IMR-90 (cell line): Measurements from ENCODE around the gene DDX60. TPM values are rescaled to one million over a fixed set of nuclear protein-coding genes. Genes with fewer than 3 reads are reported as not detected.

ENCODE experiments used
- ATAC-seq: fragments of 200-7000 bp; cut with Tn5 transposase; 2 replicates; pipeline ENCODE4 v1.9.1; 2020; ENCODE audit warnings: low read depth, mild to moderate bottlenecking, moderate library complexity
- BruUV-seq: library from RNA; stranded (reverse); fragments of 400-500 nt; replicated peaks from 2 replicates; lab custom pipeline; 2021; lab: Mats Ljungman, UMichigan
- CTCF ChIA-PET: fragments of 300-600 bp; formaldehyde crosslinking; extraction: SDS; loops from one replicate; lab custom pipeline; 2021; ENCODE audit warnings: antibody characterized with exemption; lab: Yijun Ruan, JAX
- POLR2A ChIA-PET: fragments of 300-600 bp; sonication (Branson Sonifier 250); formaldehyde crosslinking; loops from one replicate; lab custom pipeline; 2022; ENCODE audit warnings: antibody characterized with exemption; ENCODE audit not compliant: unreplicated experiment; lab: Charles Lee
- DNase-seq: peaks from one replicate; pipeline ENCODE4 v3.0.0; 2013
- H2AFZ ChIP-seq: replicated peaks from 2 replicates; pipeline ENCODE3; 2013; ENCODE audit warnings: low read length, mild to moderate bottlenecking; ENCODE audit not compliant: poor library complexity
- H2AK5ac ChIP-seq: 2 replicates; pipeline ENCODE4 v1.6.1; 2013; ENCODE audit warnings: low read depth, low read length, inconsistent platforms
- H2AK9ac ChIP-seq: replicated peaks from 2 replicates; pipeline ENCODE3; 2013; ENCODE audit warnings: mild to moderate bottlenecking, low read depth, low read length, moderate library complexity; ENCODE audit not compliant: poor library complexity
- H2BK120ac ChIP-seq: 2 replicates; pipeline ENCODE4 v1.6.1; 2013; ENCODE audit warnings: low read depth, low read length, inconsistent platforms
- H2BK15ac ChIP-seq: 3 replicates; pipeline ENCODE4 v1.6.1; 2013; ENCODE audit warnings: low read depth, low read length, inconsistent platforms
- H2BK20ac ChIP-seq: 2 replicates; pipeline ENCODE4 v1.6.1; 2013; ENCODE audit warnings: low read depth, mild to moderate bottlenecking, inconsistent platforms, low read length, moderate library complexity
- H2BK5ac ChIP-seq: 2 replicates; pipeline ENCODE4 v1.6.1; 2013; ENCODE audit warnings: mild to moderate bottlenecking, low read depth, low read length, inconsistent platforms; ENCODE audit not compliant: poor library complexity, severe bottlenecking
- H3K14ac ChIP-seq: replicated peaks from 2 replicates; pipeline ENCODE4 v1.6.1; 2013; ENCODE audit warnings: low read depth, low read length, inconsistent platforms
- H3K18ac ChIP-seq: 2 replicates; pipeline ENCODE4 v1.6.1; 2013; ENCODE audit warnings: low read depth, low read length, control low read depth
- H3K23ac ChIP-seq: 2 replicates; pipeline ENCODE4 v1.6.1; 2013; ENCODE audit warnings: low read depth, low read length, inconsistent platforms
- H3K27ac ChIP-seq: 2 replicates; pipeline ENCODE4 v1.5.1; 2013; ENCODE audit warnings: mild to moderate bottlenecking, control low read depth, low read length; ENCODE audit not compliant: insufficient read depth
- H3K27me3 ChIP-seq: 2 replicates; pipeline ENCODE4 v1.6.1; 2013; ENCODE audit warnings: low read length; ENCODE audit not compliant: control insufficient read depth, insufficient read depth
- H3K36me3 ChIP-seq: 2 replicates; pipeline ENCODE4 v1.6.1; 2013; ENCODE audit warnings: low read length, mixed read lengths; ENCODE audit not compliant: control insufficient read depth, insufficient read depth
- H3K4ac ChIP-seq: 2 replicates; pipeline ENCODE4 v1.6.1; 2013; ENCODE audit warnings: low read depth, low read length, inconsistent platforms
- H3K4me1 ChIP-seq: 2 replicates; pipeline ENCODE4 v1.6.1; 2013; ENCODE audit warnings: low read length, mixed read lengths; ENCODE audit not compliant: control insufficient read depth, insufficient read depth
- H3K4me2 ChIP-seq: 2 replicates; pipeline ENCODE4 v1.6.1; 2013; ENCODE audit warnings: low read depth, mild to moderate bottlenecking, control low read depth, low read length, moderate library complexity
- H3K4me3 ChIP-seq: 2 replicates; pipeline ENCODE4 v1.5.1; 2013; ENCODE audit warnings: low read depth, mild to moderate bottlenecking, control low read depth, low read length, moderate library complexity; ENCODE audit not compliant: insufficient read depth
- H3K56ac ChIP-seq: 2 replicates; pipeline ENCODE4 v1.6.1; 2013; ENCODE audit warnings: low read length, inconsistent platforms; ENCODE audit not compliant: insufficient read depth; ENCODE audit errors: extremely low read depth
- H3K79me1 ChIP-seq, 2 experiments: 2 replicates each; pipeline ENCODE4 v1.6.1; 2013; ENCODE audit warnings: low read length in 2 of 2, inconsistent platforms in 1 of 2, low read depth in 1 of 2
- H3K9ac ChIP-seq: 2 replicates; pipeline ENCODE4 v1.6.1; 2013; ENCODE audit warnings: low read depth, low read length, control low read depth
- H3K9me1 ChIP-seq: 2 replicates; pipeline ENCODE4 v1.6.1; 2013; ENCODE audit warnings: low read length, inconsistent platforms; ENCODE audit not compliant: insufficient read depth
- H3K9me3 ChIP-seq: 2 replicates; pipeline ENCODE4 v1.6.1; 2013; ENCODE audit warnings: low read length; ENCODE audit not compliant: control insufficient read depth, insufficient read depth
- H4K20me1 ChIP-seq: 2 replicates; pipeline ENCODE4 v1.6.1; 2013; ENCODE audit warnings: low read length, inconsistent platforms; ENCODE audit not compliant: insufficient read depth
- H4K5ac ChIP-seq: 2 replicates; pipeline ENCODE4 v1.6.1; 2013; ENCODE audit warnings: mild to moderate bottlenecking, low read depth, low read length, control low read depth
- H4K8ac ChIP-seq, 2 experiments: 2 replicates each; pipeline ENCODE4 v1.6.1; 2013; ENCODE audit warnings: low read depth in 2 of 2, low read length in 2 of 2, control low read depth in 1 of 2, inconsistent platforms in 1 of 2
- H4K91ac ChIP-seq: 2 replicates; pipeline ENCODE4 v1.6.1; 2013; ENCODE audit warnings: low read depth, low read length, inconsistent platforms; ENCODE audit not compliant: insufficient read depth
- BHLHE40 ChIP-seq: fragments of 150-350 bp; IDR thresholded peaks from 2 replicates; pipeline ENCODE4 v1.6.1; 2016; ENCODE audit warnings: mild to moderate bottlenecking, low read depth, low read length
- CEBPB ChIP-seq: IDR thresholded peaks from 2 replicates; pipeline ENCODE4 v1.6.1; 2012; ENCODE audit warnings: low read depth, low read length, improper control_type of control experiment
- CHD1 ChIP-seq: IDR thresholded peaks from 2 replicates; pipeline ENCODE4 v1.6.1; 2012; ENCODE audit warnings: low read depth, low read length, improper control_type of control experiment
- CTCF ChIP-seq: conservative IDR thresholded peaks from 2 replicates; pipeline ENCODE4 v1.5.1; 2012; ENCODE audit warnings: mild to moderate bottlenecking, low read depth, low read length, improper control_type of control experiment
- ELK1 ChIP-seq: fragments of 150-350 bp; IDR thresholded peaks from 2 replicates; pipeline ENCODE4 v1.6.1; 2016; ENCODE audit warnings: low read depth, mild to moderate bottlenecking, low read length, moderate library complexity, borderline replicate concordance
- FOS ChIP-seq: fragments of 150-350 bp; IDR thresholded peaks from 2 replicates; pipeline ENCODE4 v1.6.1; 2016; ENCODE audit warnings: low read depth, low read length
- MAFK ChIP-seq: IDR thresholded peaks from 2 replicates; pipeline ENCODE4 v1.6.1; 2012; ENCODE audit warnings: low read depth, low read length, improper control_type of control experiment
- MAZ ChIP-seq: IDR thresholded peaks from 2 replicates; pipeline ENCODE4 v1.6.1; 2012; ENCODE audit warnings: low read depth, mild to moderate bottlenecking, low read length, improper control_type of control experiment, moderate library complexity, borderline replicate concordance
- MXI1 ChIP-seq: IDR thresholded peaks from 2 replicates; pipeline ENCODE4 v1.6.1; 2012; ENCODE audit warnings: low read depth, mild to moderate bottlenecking, low read length, moderate library complexity, borderline replicate concordance
- NFE2L2 ChIP-seq: fragments of 150-350 bp; IDR thresholded peaks from 2 replicates; pipeline ENCODE4 v1.6.1; 2016; ENCODE audit warnings: low read depth, mild to moderate bottlenecking, low read length
- POLR2A ChIP-seq: IDR thresholded peaks from 2 replicates; pipeline ENCODE4 v1.6.1; 2012; ENCODE audit warnings: mild to moderate bottlenecking, low read depth, low read length
- RAD21 ChIP-seq: IDR thresholded peaks from 2 replicates; pipeline ENCODE4 v1.6.1; 2012; ENCODE audit warnings: low read length, improper control_type of control experiment
- RCOR1 ChIP-seq: IDR thresholded peaks from 2 replicates; pipeline ENCODE4 v1.6.1; 2012; ENCODE audit warnings: mild to moderate bottlenecking, low read length, improper control_type of control experiment; ENCODE audit not compliant: insufficient replicate concordance
- RFX5 ChIP-seq: IDR thresholded peaks from 2 replicates; pipeline ENCODE4 v1.8.0; 2012; ENCODE audit warnings: low read depth, mild to moderate bottlenecking, low read length, moderate library complexity
- SMC3 ChIP-seq: fragments of 150-350 bp; IDR thresholded peaks from 2 replicates; pipeline ENCODE4 v1.6.1; 2016; ENCODE audit warnings: low read depth, mild to moderate bottlenecking, antibody characterized with exemption, low read length, moderate library complexity
- USF2 ChIP-seq: fragments of 150-350 bp; IDR thresholded peaks from 2 replicates; pipeline ENCODE4 v1.6.1; 2017; ENCODE audit warnings: mild to moderate bottlenecking, antibody characterized with exemption, low read length, low read depth
- WGBS, 2 experiments: methylation state at CpG; one replicate each; pipeline versions ENCODE4 v1.1.5 to v1.1.7; 2013; ENCODE audit warnings: missing lambda C conversion rate in 2 of 2; ENCODE audit not compliant: insufficient read length in 1 of 2; ENCODE audit errors: extremely low coverage in 2 of 2; 5-methylcytosine and 5-hydroxymethylcytosine counted together
- dilution Hi-C: fragments of 300-500 bp; cut with HindIII; formaldehyde crosslinking; loops from one replicate; pipeline ENCODE4 v1.14.3; 2018; ENCODE audit warnings: low sequenced_read_pairs; ENCODE audit not compliant: unreplicated experiment
- in situ Hi-C: fragments of 300-500 bp; cut with MboI; formaldehyde crosslinking; loops from 3 replicates; pipeline ENCODE4 v1.14.3; 2019; ENCODE audit warnings: low sequenced_read_pairs, inconsistent platforms, mixed read lengths
- intact Hi-C: fragments of 100-400 bp; cut with micrococcal nuclease; formaldehyde crosslinking; loops from 2 replicates; pipeline ENCODE4 v1.10.0; 2022
- polyA plus RNA-seq, 3 experiments: library from polyadenylated mRNA; depleted of rRNA; stranded (reverse); fragments of >200 nt; gene quantifications; 2 replicates each; pipeline ENCODE4 v1.2.3, GENCODE V29; 2012; ENCODE audit warnings: low replicate concordance in 1 of 3
- total RNA-seq: library from RNA; depleted of rRNA; stranded (reverse); fragments of >200 nt; gene quantifications from 2 replicates; pipeline ENCODE4 v1.2.3, GENCODE V29; 2012

Gene DDX60
- total and polyA plus RNA-seq, 2 of the 4 experiments (the other 2 are of a cell fraction), result 3.1 to 6.6 TPM

GRCh38 chr4:168264903-168265302, 53.6 kb downstream of the DDX60 start:
- no peak overlapping the region for H3K18ac ChIP-seq
- H2BK5ac ChIP-seq, result no peak overlapping the region
- no peaks in the 10 kb centered on the region for H4K20me1 ChIP-seq
- no TSS peak for BruUV-seq
- H3K27ac ChIP-seq, result no peak overlapping the region
- H4K8ac ChIP-seq, result no peak overlapping the region
- H3K4me1 ChIP-seq, result no peaks in the 10 kb centered on the region
- no peak overlapping the region for H2BK15ac ChIP-seq
- no peak overlapping the region for H3K56ac ChIP-seq
- H3K4ac ChIP-seq, result no peak overlapping the region
- dilution Hi-C loops (no loop called here), in situ Hi-C loops (no loop called here), intact Hi-C loops (no loop called here)
- H2AK9ac ChIP-seq, result no peak overlapping the region
- H3K4me2 ChIP-seq, result no peak overlapping the region
- no peak overlapping the region for H3K4me3 ChIP-seq
- H3K9me1 ChIP-seq, result no peaks in the 10 kb centered on the region; the same call in 1 of the 2 replicates
- DNase-seq (no peak), ATAC-seq (no peak)
- POLR2A ChIA-PET, result no interaction called here
- H3K27me3 ChIP-seq, result no peaks in the 10 kb centered on the region
- no CpG with 5 or more reads among the region's 3 CpGs for WGBS, 2 experiments
- H2BK20ac ChIP-seq, result no peak overlapping the region
- no peaks in the 10 kb centered on the region for H3K79me1 ChIP-seq
- H3K9me3 ChIP-seq, result no peaks in the 10 kb centered on the region
- H4K91ac ChIP-seq, result no peak overlapping the region
- CTCF ChIA-PET, result no interaction called here
- H2AK5ac ChIP-seq, result no peak overlapping the region
- H4K5ac ChIP-seq, result no peak overlapping the region
- TF ChIP-seq SMC3 (no peak), RFX5 (no peak), RAD21 (no peak), BHLHE40 (no peak), MAZ (no peak), NFE2L2 (no peak), MXI1 (no peak), CTCF (no peak), ELK1 (no peak), CEBPB (no peak), USF2 (no peak), RCOR1 (no peak), POLR2A (no peak), CHD1 (no peak), MAFK (no peak), FOS (no peak)
- H2AFZ ChIP-seq, result no peak overlapping the region
- H3K23ac ChIP-seq, result no peak overlapping the region
- H2BK120ac ChIP-seq, result no peak overlapping the region
- no peak overlapping the region for H3K14ac ChIP-seq
- peaks cover 4% of the 10 kb centered on the region; the same call in 1 of the 2 replicates for H3K36me3 ChIP-seq
- H3K9ac ChIP-seq, result no peak overlapping the region
